Tibial artery (tissue), 4 donors: ENCODE results near the gene ACAD9.

Source experiments
- DNase-seq, 2 donors: peaks; one replicate each; pipeline ENCODE4 v3.0.0-alpha.2; 2019
- H3K27ac ChIP-seq, 2 donors: fragments of 200-600 bp; sonication (generic) in 1 of 2; 1 replicate in 1 of 2; 2 replicates in 1 of 2; pipeline ENCODE4 v1.5.1; 2018 to 2019; ENCODE audit warnings: mild to moderate bottlenecking in 1 of 2
- H3K27me3 ChIP-seq, 2 donors: fragments of 200-600 bp; sonication (generic) in 1 of 2; one replicate each; pipeline versions ENCODE4 v1.5.1 to v1.6.0; 2016 to 2019
- H3K36me3 ChIP-seq, 3 donors: fragments of 200-600 bp; sonication (generic) in 2 of 3; one replicate each; pipeline ENCODE4 v1.5.1; 2016 to 2019; ENCODE audit warnings: mild to moderate bottlenecking in 2 of 3
- H3K4me1 ChIP-seq, 4 donors: fragments of 200-600 bp; sonication (generic) in 2 of 4; 1 replicate in 3 of 4; 2 replicates in 1 of 4; pipeline ENCODE4 v1.5.1; 2016 to 2019
- H3K4me3 ChIP-seq, 2 donors: fragments of 200-600 bp; sonication (generic) in 1 of 2; 1 replicate in 1 of 2; 2 replicates in 1 of 2; pipeline ENCODE4 v1.5.1; 2018 to 2019; ENCODE audit warnings: mild to moderate bottlenecking in 2 of 2
- H3K9me3 ChIP-seq, 3 donors: fragments of 200-600 bp; sonication (generic) in 1 of 3; one replicate each; pipeline ENCODE4 v1.5.1; 2016 to 2019
- intact Hi-C: fragments of 100-400 bp; cut with DNase I; formaldehyde crosslinking; loops from one replicate; pipeline ENCODE4 v1.15.0; 2023; ENCODE audit warnings: low total_unique reads
- TF ChIP-seq, protein P1 (sequence below), 2 experiments: fragments of 200-600 bp in 1 of 2; fragments of 450-650 bp in 1 of 2; IDR thresholded peaks; one replicate each; pipeline ENCODE4 v1.5.1; 2017 to 2019; ENCODE audit warnings: antibody characterized with exemption in 2 of 2, mild to moderate bottlenecking in 1 of 2, moderate library complexity in 1 of 2

ACAD9 gene

DNA sequence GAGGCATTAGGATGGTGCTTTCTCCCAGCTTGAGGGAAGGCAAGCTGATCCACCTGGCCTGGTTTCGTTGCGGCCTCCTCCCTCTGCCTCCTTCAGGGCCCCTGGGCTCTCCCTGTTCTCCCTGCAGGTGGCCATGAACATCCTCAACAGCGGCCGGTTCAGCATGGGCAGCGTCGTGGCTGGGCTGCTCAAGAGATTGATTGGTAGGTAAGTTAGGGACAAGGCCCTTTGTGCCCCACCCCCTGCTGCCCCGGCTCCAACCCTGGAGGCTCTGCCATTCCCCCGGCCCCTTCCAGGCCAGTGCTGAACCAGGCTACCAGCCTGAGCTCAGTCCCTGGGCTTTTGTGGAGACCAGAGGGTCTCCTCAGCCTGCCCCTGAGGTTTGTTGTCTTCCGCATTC lies 23.0 kb downstream of the ACAD9 start:
- no peaks in the 10 kb centered on the region for H3K9me3 ChIP-seq
- no peaks in the 10 kb centered on the region for H3K27me3 ChIP-seq
- DNase-seq, result peak in 1 of 2 donors; percentile 47
- no peak overlapping the region for H3K4me3 ChIP-seq
- intact Hi-C loops, result no loop called here
- H3K36me3 ChIP-seq, result peaks cover 90 to 100% (median 97%) of the 10 kb centered on the region in 3 donors
- no peak overlapping the region for H3K27ac ChIP-seq
- no peaks in the 10 kb centered on the region for H3K4me1 ChIP-seq
- TF ChIP-seq, protein P1, sequence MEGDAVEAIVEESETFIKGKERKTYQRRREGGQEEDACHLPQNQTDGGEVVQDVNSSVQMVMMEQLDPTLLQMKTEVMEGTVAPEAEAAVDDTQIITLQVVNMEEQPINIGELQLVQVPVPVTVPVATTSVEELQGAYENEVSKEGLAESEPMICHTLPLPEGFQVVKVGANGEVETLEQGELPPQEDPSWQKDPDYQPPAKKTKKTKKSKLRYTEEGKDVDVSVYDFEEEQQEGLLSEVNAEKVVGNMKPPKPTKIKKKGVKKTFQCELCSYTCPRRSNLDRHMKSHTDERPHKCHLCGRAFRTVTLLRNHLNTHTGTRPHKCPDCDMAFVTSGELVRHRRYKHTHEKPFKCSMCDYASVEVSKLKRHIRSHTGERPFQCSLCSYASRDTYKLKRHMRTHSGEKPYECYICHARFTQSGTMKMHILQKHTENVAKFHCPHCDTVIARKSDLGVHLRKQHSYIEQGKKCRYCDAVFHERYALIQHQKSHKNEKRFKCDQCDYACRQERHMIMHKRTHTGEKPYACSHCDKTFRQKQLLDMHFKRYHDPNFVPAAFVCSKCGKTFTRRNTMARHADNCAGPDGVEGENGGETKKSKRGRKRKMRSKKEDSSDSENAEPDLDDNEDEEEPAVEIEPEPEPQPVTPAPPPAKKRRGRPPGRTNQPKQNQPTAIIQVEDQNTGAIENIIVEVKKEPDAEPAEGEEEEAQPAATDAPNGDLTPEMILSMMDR (IDR thresholded peaks at IDR 0.05), result no peak

DNA sequence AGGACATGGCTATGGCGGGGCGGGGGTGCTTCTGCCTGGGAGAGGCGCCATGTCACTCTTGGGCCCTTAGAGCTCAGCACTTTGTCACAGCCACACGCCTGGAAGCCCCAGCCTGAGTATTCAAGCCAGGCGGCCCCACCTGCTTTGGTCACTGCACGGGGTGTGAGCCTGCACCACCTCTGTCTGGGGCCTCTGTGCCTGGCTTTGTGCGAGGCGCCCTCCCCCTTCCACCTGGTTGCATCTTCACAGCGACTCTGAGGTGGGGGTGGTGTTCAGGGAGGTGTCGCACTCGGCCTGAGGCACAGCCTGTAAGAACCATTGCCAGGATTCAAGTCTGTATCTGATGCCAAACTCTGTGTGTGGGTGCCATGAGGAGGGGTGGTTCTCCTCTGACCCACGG lies 24.1 kb downstream of the ACAD9 start:
- intact Hi-C loops, result no loop called here
- Histone ChIP-seq H3K27me3 (no peaks in the 10 kb centered on the region), H3K27ac (no peak overlapping the region), H3K9me3 (no peaks in the 10 kb centered on the region), H3K4me1 (no peaks in the 10 kb centered on the region), H3K4me3 (no peak overlapping the region), H3K36me3 (peaks cover 82 to 100% (median 97%) of the 10 kb centered on the region in 3 donors)
- TF ChIP-seq, protein P1 (IDR thresholded peaks at IDR 0.05), result no peak
- DNase-seq, result peak in 1 of 2 donors; percentile 49

DNA sequence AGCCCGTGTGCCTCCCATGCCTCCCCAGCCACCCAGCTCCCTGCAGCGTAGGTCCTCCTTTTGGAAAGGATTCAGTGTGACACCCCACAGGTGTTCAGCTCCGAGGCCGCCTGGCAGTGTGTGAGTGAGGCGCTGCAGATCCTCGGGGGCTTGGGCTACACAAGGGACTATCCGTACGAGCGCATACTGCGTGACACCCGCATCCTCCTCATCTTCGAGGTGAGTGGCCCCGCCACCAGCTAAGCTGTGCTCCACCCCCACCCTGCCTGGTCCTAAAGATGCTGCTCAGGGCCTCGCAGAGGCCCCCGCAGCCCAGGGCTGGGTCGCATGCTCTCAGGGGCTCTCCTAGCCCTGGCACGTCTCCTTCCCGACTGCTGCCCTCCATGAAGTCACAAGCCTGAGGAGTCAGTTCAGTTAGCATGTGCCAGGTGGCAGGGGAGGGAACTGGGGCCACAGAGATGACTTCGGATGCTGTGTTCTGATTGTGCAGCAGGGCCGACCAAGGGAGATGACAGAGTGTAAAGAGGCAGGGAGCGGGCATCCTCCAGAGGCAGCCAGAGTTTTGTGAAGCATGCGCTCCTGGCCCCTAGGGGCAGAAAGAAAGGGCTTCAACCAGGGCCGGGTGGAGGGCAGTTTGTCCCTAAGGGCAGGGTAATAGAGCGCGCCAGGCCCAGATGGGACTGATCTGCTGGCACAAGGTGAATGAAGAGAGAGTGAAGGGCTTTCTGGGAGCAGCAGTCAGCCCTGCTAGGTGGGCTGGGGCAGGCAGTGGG lies 26.8 kb downstream of the ACAD9 start:
- intact Hi-C loops, result no loop called here
- Histone ChIP-seq H3K4me1 (no peaks in the 10 kb centered on the region), H3K27me3 (no peaks in the 10 kb centered on the region), H3K4me3 (no peak overlapping the region), H3K36me3 (peaks cover 57 to 100% (median 100%) of the 10 kb centered on the region in 3 donors), H3K9me3 (no peaks in the 10 kb centered on the region), H3K27ac (no peak overlapping the region)
- TF ChIP-seq, protein P1 (IDR thresholded peaks at IDR 0.05), result no peak
- DNase-seq, result no peak

DNA sequence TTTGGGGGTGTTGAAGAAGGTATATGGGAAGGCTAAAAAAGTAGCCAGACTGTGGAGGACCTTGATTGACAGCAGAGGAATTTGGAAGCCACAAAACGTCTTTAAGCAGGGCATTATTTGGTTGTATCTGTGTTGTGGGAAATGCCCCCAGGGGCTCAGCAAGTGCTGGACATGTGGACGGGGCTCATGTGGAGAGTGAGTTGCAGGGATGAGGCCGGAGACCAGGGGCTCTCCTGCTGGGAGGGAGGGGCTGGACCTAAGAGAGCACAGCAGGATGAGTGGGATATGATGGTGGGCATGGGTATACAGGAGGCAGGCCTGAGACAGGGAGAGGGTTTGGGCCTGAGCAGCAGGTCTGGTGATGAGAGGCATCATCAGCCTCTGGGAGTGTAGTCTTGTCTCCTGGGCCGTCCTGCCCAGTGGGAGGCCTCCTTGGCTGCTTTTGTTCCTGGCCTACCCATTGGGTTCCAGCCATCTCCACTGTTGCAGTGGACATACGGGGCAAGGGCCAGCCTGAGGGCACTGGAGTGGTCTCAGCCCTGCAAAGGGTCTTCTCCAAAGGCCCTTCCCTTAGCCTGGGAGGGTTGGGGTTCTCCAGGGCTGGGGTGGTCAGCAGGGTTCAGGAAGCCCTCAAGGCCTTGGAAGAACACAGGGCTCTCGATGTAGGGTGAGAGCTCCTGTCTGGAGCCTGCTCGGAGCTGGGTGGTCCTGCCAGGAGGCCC lies 27.5 kb downstream of the ACAD9 start:
- H3K4me1 ChIP-seq, result no peaks in the 10 kb centered on the region
- intact Hi-C loops, result no loop called here
- peaks cover 55 to 100% (median 100%) of the 10 kb centered on the region in 3 donors for H3K36me3 ChIP-seq
- no peak overlapping the region for H3K4me3 ChIP-seq
- H3K27me3 ChIP-seq, result no peaks in the 10 kb centered on the region
- TF ChIP-seq, protein P1 (IDR thresholded peaks at IDR 0.05), result no peak
- no peaks in the 10 kb centered on the region for H3K9me3 ChIP-seq
- H3K27ac ChIP-seq, result no peak overlapping the region
- no peak for DNase-seq

DNA sequence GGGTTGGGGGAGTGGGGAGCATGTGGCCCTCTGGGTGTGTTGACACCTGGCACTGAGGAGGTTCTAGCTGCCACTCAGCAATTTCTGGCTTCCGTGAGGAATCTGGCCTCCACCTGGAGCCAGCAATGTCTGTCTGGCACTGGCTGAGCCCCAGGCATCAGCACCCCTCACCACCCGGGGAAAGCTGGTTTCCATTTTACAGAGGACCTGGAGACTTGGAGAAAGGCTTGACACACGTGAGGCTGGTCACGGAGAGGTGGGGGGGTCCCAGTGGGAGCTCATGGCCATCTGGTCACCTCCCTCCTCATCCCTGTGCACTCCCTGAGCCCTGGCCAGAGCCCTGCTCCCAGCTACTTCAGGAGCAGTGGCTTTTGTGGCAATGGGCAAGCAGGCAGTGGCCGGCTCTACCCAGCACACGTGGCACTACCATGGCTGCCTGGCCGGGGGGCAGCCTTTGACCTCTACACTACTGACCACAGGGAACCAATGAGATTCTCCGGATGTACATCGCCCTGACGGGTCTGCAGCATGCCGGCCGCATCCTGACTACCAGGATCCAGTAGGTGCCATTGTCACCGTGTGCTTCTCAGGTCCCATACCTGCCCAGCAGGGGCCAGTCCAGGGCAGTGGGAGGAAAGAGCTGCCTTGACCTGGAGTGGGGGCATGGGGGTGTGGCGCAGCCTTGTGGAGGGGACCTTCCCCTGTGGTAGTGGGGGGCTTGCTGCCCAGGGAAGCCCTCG lies 28.5 kb downstream of the ACAD9 start:
- Histone ChIP-seq H3K4me1 (no peaks in the 10 kb centered on the region), H3K27ac (no peak overlapping the region), H3K4me3 (no peak overlapping the region), H3K27me3 (no peaks in the 10 kb centered on the region), H3K36me3 (peaks cover 55 to 100% (median 100%) of the 10 kb centered on the region in 3 donors), H3K9me3 (no peaks in the 10 kb centered on the region)
- TF ChIP-seq, protein P1 (IDR thresholded peaks at IDR 0.05), result no peak
- no peak for DNase-seq
- intact Hi-C loops, result no loop called here
